ENCODE data around the gene C12orf54.
"Not testable (repeated sequence)": the region's sequence is repeated elsewhere in the genome, so short reads cannot be mapped to it uniquely, and the experiment has no call there.

The C12orf54 gene

DNA sequence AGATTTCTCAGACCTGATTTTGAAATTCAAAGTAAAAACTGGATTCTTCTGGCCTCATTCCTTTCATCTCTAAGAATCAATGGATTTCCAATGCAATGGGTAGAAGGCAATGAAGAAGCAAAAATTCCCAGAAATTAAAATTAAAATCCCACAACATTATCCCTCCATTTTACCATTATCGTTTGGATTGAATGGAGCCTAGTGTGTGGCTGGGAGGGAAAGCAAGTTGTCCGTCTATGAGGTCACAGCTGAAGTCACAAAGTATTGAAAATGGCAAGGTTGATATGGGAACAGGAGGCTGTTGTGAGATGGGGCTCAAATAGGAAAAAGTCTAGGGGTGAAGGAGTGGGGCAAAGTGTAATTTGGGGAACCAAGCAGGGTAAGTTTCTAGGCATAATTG is at the start of gene C12orf54:
Gene C12orf54, plus strand, starts transcription at position 301 of the 400 bp plus-strand sequence. CDS start 799 bp downstream, outside the sequence.
- no peak for DNase-seq

DNA sequence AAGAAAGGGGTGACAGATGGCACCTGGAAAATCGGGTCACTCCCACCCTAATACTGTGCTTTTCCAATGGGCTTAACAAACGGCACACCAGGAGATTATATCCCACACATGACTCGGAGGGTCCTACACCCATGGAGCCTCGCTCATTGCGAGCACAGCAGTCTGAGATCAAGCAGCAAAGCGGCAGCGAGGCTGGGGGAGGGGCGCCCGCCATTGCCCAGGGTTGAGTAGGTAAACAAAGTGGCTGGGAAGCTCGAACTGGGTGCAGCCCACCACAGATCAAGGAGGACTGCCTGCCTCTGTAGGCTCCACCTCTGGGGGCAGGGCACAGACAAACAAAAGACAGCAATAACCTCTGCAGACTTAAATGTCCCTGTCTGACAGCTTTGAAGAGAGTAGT is 48.3 kb upstream of the C12orf54 start:
- not testable (repeated sequence) for DNase-seq

DNA sequence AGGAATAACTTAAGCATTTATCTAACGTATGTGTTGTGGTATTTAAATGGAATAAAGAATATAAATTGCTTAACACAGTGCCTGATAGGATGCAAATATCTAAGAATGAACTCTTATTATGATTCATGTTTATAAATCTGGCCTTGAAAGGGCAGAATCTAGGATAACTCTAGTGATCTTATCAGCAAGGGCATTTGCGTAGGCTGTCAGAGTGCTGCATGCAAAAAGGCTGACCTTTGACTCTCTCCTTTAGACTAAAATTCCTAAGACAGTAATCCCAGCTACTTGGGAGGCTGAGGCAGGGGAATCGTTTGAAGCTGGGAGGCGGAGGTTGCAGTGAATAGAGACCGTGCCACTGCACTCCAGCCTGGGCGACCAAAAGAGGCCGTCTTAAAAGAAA is 41.2 kb upstream of the C12orf54 start:
- DNase-seq = no peak

DNA sequence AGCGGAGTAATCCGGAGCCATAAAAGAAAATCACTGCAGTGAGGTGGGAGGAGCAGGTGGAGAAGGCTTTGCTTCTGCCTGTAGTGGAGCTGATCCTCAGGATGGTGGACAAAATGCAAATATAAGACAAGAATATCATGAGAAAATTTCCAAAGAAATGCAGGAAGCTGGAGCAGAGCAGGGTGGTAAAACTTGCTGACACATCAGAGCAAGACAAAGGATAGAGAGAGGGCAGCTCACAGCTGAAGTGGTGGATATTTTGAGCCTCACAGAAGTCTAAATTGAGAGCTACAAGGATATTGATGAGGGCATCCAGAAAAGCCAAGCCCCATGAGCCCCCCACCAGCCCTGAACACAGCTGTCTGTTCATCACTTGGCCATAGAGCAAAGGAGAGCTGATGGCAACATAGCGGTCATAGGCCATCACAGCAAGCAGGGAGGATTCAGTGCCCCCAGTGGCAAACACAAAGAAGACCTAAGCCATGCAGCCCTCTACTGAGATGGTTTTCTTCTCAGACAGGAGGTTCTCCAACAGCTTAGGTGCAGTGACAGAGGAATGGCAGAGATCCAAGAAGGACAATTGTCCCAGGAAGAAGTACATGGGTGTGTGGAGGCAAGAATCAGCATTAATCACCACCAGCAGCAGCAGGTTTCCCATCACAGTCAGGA is 40.0 kb upstream of the C12orf54 start:
- DNase-seq = no peak

DNA sequence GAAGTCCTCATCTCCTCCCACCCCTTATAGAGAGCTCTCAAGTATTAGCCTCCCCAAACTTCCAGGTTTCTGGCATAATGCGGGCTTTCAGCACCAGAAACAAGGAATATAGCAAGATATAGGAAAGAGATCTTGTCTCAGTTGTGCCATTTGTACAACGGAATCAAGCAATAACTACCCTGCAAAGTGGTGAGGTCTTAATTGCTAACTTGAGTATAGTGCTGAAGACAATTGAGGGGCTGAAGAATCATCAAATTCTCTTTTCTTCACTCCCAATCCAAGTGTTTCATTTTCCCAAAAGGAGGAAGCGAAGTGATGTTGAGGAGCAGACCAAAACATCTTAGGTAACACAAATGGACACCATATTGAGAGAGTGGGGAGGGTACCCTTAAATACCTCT is 36.8 kb upstream of the C12orf54 start:
- DNase-seq = no peak

DNA sequence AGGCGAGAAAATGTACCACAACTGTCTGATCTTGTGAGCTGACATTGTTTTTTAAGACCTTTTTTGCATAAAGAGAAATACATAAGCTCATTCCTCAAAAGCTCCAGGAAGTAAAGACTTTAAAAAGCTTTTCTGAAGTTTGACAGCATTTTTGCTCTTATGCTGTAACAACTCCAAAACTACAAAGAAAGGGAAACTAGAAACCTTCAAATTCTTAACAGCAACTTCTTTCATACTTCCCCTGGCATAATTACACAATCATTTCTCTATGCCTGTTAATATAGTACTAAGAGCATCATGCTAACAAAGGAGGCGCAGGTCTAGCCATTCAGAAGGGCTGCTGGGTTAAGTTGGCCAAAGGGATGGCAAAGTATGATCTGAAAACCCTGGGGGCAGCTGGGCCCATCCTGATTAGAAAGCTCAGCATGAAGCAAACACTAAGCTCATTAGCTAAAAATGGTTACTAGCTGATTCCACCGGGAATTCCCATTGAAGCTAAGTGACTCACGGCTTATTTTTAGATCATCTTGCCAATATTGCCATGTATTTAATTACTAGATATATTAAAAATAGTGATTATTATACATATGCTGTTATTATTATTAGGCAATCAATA is 36.0 kb upstream of the C12orf54 start:
- DNase-seq = no peak

DNA sequence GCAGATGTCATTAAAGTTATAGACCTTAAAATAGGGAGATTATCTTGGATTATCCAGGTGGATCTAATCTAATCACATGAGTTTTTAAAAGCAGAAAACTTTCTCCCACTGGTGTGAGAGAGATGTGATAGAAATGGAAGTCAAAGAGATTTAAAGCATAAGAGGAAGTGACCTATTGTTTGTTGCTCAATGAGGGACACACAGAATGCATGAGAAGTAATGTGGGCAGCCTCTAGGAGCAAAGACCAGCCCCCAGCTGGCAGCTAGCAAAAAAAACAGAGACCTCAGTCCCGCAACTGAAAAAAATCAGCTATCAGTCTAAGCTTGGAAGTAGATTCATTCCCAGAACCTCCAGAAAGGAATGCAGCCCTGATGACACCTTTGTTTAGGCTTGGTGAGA is 34.5 kb upstream of the C12orf54 start:
- no peak for DNase-seq

DNA sequence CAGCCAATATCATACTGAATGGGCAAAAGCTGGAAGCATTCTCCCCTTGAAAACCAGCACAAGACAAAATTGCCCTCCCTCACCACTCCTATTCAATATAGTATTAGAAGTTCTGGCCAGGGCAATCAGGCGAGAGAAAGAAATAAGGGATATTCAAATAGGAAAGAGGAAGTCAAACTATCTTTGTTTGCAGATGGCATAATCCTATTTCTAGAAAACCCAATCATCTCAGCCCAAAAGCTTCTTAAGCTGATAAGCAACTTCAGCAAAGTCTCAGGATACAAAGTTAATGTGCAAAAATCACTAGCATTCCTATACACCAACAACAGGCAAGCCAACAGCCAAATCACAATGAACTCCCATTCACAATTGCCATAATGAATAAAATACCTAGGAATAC is 30.9 kb upstream of the C12orf54 start:
- DNase-seq = no peak

DNA sequence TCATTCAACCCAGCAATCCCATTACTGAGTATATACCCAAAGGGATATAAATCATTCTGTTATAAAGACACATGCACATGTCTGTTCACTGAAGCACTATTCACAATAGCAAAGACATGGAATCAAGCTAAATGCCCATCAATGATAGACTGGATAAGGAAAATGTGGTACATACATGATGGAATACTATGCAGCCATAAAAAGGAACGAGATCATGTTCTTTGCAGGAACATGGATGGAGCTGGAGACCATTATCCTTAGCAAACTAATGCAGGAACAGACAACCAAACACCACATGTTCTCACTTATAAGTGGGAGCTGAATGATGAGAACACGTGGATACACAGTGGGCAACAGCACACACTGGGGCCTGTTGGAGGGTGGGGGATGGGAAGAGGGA is 29.3 kb upstream of the C12orf54 start:
- DNase-seq = not testable (repeated sequence)

DNA sequence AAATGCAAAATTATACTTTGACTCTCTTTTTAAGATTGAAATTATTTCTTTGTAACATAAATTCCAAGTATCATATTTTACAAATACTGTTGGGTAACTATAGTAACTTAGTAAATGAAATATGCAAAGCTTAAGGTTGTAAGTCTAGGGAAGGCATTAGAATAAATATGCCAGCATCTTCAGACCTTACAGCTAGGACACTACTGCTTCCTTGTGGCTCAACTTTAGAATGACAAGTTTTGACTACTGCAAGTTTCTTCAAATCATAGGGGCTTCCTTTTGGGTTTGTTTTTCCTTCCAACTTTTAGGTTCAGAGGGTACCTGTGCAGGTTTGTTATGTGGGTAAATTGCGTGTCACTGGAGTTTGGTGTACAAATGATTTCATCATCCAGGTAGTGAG is 27.6 kb upstream of the C12orf54 start:
- DNase-seq = no peak

DNA sequence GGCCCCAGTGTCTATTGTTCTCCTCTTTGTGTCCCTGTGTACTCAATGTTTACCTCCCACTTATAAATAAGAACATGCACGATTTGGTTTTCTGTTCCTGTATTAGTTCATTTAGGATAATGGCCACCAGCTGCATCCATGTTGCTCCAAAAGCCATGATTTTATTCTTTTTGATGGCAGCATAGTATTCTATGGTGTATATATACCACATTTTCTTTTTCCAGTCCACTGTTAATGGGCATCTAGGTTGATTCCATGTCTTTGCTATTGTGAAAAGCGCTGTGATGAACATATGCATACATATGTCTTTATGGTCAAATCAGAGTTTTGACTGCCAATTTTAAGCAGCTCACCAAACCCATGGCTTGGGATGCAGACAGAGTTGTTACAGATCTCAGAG is 27.2 kb upstream of the C12orf54 start:
- no peak for DNase-seq

DNA sequence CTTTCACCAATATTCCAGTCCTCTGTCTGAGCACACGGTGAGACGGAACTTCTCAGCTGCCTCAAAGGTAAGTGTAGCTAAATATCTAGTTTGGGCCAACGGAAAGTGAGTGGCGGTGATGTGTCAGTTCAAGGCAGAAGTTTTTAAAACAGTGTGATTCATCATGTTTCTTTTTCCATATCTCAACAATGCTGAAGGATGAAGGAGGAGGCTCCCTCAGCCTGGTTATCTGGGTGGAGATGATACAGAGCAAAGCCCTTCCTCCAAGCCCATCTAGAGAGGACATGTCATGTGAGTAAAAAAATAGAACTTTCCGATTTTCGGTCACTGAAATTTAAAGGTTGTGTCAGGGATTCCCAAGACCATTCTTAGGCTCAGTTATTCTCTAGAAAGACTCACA is 23.0 kb upstream of the C12orf54 start:
- DNase-seq = no peak

DNA sequence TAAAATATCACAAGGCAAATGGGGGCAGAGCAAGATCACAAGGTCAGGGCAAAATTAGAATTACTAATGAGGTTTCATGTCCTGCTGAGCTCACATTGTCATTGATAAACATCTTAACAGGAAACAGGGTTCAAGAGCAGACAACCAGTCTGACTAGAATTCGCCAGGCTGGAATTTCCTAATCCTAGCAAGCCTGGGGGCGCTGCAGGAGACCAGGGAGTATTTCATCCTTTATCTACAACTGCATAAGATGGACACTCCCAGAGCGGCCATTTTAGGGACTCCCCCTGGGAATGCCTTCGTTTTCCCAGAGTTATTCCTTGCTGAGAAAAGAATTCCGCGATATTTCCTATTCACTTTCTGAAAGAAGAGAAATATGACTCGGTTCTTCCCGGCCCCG is 13.3 kb upstream of the C12orf54 start:
- DNase-seq = not testable (repeated sequence)

DNA sequence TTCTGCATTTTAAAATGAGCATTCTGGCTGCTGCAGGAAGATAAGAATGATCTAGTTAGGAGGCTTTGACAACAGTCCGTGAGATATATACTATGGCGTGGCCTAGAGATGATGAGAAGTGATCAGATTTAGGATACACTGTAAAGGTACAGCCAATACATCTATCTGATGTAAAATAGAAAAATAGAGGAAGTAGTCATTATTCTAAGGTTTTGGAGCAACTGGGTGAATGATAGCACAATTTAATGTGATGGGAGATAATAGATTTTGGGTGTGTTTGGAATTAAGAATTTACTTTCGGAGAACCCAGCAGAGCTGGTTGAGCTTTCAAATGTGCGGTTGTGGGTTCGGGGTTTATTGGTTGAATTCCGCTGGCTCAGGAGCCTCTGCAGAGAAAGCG is 10.0 kb upstream of the C12orf54 start, which contains the start of gene ANP32D:
Gene ANP32D, plus strand, starts transcription at position 301 of the 400 bp plus-strand sequence. CDS start 106 bp downstream, outside the sequence.
- no peak for DNase-seq

DNA sequence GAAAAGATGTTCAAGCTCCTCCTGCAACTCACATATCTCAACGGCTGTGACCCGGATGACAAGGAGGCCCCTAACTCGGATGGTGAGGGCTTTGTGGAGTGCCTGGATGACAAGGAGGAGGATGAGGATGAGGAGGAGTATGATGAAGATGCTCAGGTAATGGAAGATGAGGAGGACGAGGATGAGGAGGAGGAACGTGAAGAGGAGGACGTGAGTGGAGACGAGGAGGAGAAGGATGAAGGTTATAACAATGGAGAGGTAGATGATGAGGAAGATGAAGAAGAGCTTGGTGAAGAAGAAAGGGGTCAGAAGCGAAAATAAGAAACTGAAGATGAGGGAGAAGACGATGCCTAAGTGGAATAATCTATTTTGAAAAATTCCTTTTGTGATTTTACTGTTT is 9.2 kb upstream of the C12orf54 start:
- no peak for DNase-seq

DNA sequence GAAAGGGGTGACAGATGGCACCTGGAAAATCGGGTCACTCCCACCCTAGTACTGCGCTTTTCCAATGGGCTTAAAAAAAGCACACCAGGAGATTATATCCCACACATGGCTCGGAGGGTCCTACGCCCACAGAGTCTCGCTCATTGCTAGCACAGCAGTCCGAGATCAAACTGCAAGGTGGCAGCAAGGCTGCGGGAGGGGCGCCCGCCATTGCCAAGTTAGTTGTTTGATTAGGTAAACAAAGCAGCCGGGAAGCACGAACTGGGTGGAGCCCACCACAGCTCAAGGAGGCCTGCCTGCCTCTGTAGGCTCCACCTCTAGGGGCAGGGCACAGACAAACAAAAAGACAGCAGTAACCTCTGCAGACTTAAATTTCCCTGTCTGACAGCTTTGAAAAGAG is 7.8 kb upstream of the C12orf54 start:
- not testable (repeated sequence) for DNase-seq

DNA sequence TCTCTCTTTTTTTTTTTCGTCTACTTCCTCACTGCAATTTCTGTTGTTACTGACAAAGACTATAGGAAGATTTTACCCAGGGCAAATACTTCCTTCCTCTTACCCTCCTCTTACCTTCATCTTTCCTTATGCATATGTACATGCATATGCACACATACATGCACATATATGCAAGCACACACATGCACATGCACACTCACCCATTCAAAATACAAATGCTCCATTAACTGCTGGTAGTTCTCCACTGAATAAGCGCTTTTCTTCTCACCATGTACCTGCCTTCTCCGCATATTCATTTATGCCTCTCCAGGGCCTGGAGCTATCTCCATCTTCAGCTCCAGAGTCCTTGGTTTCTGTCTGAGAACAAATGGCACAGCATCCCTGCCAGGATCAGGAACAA is 632 bp downstream of the C12orf54 start:
- no peak for DNase-seq

DNA sequence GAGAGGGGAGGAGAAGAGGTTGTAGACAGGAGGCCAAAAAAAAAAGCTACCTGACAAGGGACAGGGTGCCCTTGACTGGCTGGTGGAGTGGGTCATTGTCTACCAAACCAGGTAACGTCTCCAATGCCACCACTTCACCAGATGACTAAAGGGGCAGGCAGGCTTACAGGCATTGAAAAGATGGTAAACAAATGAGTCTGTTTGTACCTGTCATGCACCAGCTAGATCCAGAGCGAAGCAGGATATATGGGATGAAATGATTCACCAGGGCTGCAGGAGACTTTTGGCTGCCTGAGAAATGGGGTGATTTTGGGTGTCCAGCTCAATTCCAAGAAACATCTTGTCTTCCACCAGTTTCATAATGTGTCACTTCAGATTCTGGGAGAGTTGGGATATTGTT is 4.0 kb downstream of the C12orf54 start:
- DNase-seq = no peak

DNA sequence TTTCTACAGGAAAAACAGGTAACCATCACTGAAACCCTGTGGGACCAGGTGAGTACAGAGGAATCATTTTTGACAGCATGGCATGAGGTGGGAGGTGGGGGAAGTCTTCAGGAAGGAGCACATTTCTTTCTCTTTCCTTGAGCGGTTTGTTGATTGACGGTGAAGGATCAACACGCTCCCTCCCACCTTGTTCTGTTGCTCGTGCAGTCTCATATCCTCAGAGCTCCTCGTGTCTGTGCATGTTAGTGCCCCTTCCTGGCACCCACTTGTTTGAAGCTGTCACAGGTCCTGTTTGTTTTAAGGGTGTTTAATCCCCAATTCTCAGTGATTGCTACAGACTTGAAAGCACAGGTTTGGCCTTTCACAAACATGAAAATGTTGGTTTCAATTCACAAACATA is 4.4 kb downstream of the C12orf54 start:
- DNase-seq = no peak

DNA sequence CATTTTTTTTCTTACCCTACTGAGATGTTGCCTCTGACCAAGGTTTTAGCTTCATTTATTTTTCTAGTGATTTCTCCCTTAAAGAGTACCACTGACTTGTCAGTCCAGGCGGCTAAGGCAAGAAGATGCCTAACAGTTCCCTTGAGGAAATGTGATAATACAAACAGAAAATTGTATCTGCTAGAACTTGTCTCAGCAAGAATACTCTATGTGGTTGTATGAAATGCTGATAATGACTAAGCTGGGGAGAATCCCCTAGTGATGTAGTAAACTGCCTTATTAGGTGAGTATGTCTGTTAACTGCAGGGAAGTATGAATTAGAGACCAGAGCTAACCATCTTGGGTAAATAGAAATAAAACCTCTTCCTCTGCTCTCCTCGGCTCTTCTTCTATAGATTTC is 6.7 kb downstream of the C12orf54 start:
- no peak for DNase-seq

DNA sequence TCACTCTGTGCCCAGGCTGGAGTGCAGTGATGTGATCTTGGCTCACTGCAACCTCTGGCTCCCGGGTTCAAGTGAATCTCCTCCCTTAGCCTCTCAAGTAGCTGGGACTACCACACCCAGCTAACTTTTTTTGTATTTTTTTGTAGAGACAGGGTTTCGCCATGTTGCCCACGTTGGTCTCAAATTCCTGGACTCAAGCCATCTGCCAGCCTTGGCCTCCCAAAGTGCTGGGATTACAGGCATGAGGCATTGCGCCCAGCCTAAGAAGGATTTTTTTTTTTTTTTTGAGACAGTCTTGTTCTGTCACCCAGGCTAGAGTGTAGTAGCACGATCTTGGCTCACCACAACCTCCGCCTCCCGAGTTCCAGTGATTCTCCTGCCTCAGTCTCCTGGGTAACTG is 7.2 kb downstream of the C12orf54 start:
- DNase-seq = not testable (repeated sequence)

DNA sequence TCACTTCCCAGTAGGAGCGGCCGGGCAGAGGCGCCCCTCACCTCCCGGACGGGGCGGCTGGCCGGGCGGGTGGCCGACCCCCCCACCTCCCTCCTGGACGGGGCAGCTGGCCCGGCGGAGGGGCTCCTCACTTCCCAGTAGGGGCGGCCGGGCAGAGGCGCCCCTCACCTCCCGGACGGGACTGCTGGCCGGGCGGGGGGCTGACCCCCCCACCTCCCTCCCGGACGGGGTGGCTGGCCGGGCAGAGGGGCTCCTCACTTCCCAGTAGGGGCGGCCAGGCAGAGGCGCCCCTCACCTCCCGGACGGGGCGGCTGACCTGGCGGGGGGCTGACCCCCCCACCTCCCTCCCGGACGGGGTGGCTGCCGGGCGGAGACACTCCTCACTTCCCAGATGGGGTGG is 18.0 kb downstream of the C12orf54 start:
- not testable (repeated sequence) for DNase-seq

DNA sequence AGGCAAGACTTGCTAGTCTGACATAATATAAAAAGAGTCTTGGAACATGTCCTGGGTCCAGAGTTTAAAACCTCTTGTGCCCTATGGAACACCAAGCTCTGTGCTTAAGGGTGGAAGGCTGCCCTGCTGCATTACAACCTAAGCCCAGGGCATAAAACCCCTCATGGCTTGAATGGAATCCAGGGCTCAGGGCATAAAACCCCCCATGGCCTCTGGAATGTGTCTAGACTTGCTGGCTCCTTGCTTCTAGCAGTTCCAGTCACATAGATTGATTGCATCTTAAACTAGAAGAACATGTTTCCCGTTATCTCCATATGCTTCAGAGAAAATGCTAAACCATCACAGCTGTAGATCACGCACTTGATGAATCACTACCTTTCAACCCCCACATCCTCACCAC is 24.5 kb downstream of the C12orf54 start:
- DNase-seq = not testable (repeated sequence)

DNA sequence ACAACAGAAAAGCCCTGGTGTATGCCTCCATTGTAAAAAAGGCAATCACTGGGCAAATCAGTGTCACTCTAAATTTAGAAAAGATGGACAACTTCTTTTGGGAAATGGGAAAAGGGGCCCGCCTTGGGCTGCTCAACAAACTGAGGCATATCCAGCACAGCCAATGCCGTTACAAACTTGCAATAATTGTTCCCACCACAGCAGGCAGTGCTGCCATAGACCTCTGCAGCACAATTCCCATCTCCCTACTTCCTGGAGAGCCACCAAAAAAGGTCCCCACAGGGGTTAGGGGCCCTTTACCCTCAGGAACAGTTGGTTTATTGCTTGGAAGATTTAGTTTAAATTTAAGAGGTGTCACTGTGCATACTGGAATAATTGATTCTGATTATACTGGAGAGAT is 26.7 kb downstream of the C12orf54 start:
- DNase-seq = no peak

DNA sequence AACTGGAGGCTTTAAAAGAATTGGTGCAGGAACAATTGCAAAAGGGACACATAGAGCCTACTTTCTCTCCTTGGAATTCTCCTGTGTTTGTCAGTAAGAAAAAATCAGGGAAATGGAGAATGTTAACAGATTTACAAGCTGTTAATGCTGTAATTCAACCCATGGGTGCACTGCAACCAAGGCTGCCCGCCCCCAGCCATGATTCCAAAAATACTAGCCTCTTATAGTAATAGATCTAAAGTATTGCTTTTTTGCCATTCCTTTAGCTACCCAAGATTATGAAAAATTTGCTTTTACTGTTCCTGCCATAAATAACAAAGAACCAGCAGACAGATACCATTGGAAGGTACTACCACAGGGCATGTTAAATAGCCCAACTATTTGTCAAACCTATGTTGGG is 27.8 kb downstream of the C12orf54 start:
- DNase-seq = no peak
